Measurements from ENCODE around the gene CCM2.

CCM2 gene

DNA sequence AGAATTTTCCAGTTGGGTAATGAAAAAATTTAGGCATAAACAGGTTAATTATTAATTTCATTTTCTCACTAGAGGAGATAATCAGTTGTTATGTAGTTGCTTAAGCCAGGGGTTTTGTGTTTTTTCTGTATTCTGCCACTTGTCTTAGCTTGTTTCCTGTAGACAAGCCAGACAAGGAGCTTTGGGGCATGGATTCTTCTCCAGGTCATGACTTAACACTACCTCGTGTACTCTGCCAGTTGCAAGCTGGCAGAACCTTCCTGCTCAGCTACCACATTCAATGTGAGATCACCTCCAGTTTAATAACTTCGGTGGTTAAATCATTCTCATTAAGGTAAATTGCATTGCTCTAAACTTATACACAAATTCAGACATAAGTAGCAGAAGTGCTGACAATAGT, 1.8 kb downstream of the CCM2 start:
- ChIA-PET CTCF (interaction anchor here (0.7 to 10.4 kb wide), 11 partner anchors 9 to 134 kb away, joined by 3 to 204 read pairs (median 7); partner anchors contain the start of gene MYO1G), POLR2A (interaction anchor here (0.7 to 6.5 kb wide), 6 partner anchors 23 to 110 kb away, joined by 3 to 49 read pairs (median 6); partner anchors contain the start of genes MYO1G and TBRG4)
- H3K36me3 ChIP-seq (ENCODE audit: control insufficient read depth in 4 of 4, insufficient read depth in 4 of 4, low read length in 3 of 4) = peaks cover 0 to 9% (median 2%) of the 10 kb centered on the region in 4 experiments
- H3K27me3 ChIP-seq (replicated peaks in 2 of 5; ENCODE audit: control insufficient read depth in 4 of 5, insufficient read depth in 5 of 5, low read length in 4 of 5) = no peaks in the 10 kb centered on the region
- H3K4me3 ChIP-seq (ENCODE audit: control insufficient read depth in 1 of 7, extremely low read depth in 1 of 7, insufficient read depth in 4 of 7, low read depth in 2 of 7, low read length in 6 of 7) = peak overlapping the region in 3 of 7 experiments; percentile 12 to 88 (median 85)
- no peaks in the 10 kb centered on the region for H3K9me3 ChIP-seq (ENCODE audit: control extremely low read depth in 1 of 5, control insufficient read depth in 4 of 5, insufficient read depth in 2 of 5, low read depth in 1 of 5, low read length in 4 of 5)
- peak in 2 of 3 donors; percentile 35 to 45 for DNase-seq
- 0% methylated on average over 1 of the region's 2 CpGs for WGBS (ENCODE audit: insufficient coverage)
- H3K4me1 ChIP-seq (ENCODE audit: control extremely low read depth in 1 of 4, control insufficient read depth in 4 of 4, insufficient read depth in 4 of 4, low read length in 3 of 4) = peaks cover 24 to 46% (median 36%) of the 10 kb centered on the region in 4 experiments
- H3K27ac ChIP-seq (ENCODE audit: insufficient read depth in 1 of 2, low read depth in 1 of 2, low read length in 2 of 2, poor library complexity in 1 of 2, severe bottlenecking in 2 of 2) = peak overlapping the region; percentile 29 to 40

DNA sequence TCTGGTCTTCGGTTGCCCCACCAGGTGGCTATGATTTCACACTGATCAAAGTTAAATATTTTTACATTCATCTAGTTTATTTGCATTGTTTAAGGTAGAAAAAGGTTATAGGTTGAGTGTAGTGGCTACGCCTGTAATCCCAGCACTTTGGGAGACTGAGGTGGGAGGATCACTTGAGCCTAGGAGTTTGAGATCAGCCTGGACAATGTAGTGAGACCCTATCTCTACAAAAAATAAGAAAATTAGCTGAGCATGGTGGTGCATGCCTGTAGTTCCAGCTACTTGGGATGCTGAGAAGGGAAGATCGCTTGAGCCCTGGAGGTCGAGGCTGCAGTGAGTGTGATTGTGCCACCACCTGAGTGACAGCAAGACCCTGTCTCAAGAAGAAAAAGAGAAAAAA, 3.8 kb downstream of the CCM2 start:
- H3K9me3 ChIP-seq (ENCODE audit: control extremely low read depth in 1 of 5, control insufficient read depth in 4 of 5, insufficient read depth in 2 of 5, low read depth in 1 of 5, low read length in 4 of 5) = no peaks in the 10 kb centered on the region
- peaks cover 0 to 15% (median 4%) of the 10 kb centered on the region in 4 experiments for H3K36me3 ChIP-seq (ENCODE audit: control insufficient read depth in 4 of 4, insufficient read depth in 4 of 4, low read length in 3 of 4)
- WGBS (ENCODE audit: insufficient coverage) = 100% methylated on average over 1 of the region's 4 CpGs
- H3K27me3 ChIP-seq (replicated peaks in 2 of 5; ENCODE audit: control insufficient read depth in 4 of 5, insufficient read depth in 5 of 5, low read length in 4 of 5) = no peaks in the 10 kb centered on the region
- no peak overlapping the region for H3K27ac ChIP-seq (ENCODE audit: insufficient read depth in 1 of 2, low read depth in 1 of 2, low read length in 2 of 2, poor library complexity in 1 of 2, severe bottlenecking in 2 of 2)
- DNase-seq = no peak
- POLR2A ChIA-PET = interaction anchor here (0.6 to 6.5 kb wide), 2 partner anchors 25 to 51 kb away, joined by 3 to 49 read pairs; no protein-coding TSS in a partner anchor
- CTCF ChIA-PET = interaction anchor here (3.9 to 10.4 kb wide), 4 partner anchors 9 to 26 kb away, joined by 16 to 204 read pairs (median 32); partner anchors contain the start of gene MYO1G
- H3K4me1 ChIP-seq (ENCODE audit: control extremely low read depth in 1 of 4, control insufficient read depth in 4 of 4, insufficient read depth in 4 of 4, low read length in 3 of 4) = peaks cover 17 to 29% (median 24%) of the 10 kb centered on the region in 4 experiments
- no peak overlapping the region for H3K4me3 ChIP-seq (ENCODE audit: control insufficient read depth in 1 of 7, extremely low read depth in 1 of 7, insufficient read depth in 4 of 7, low read depth in 2 of 7, low read length in 6 of 7)

GRCh38 chr7:45007106-45007505, 7.1 kb downstream of the CCM2 start:
- DNase-seq = no peak
- POLR2A ChIA-PET = interaction anchor here (0.6 kb wide), 1 partner anchor 70 kb away, joined by 5 read pairs; no protein-coding TSS in a partner anchor
- Histone ChIP-seq H3K9me3 (ENCODE audit: control extremely low read depth in 1 of 5, control insufficient read depth in 4 of 5, insufficient read depth in 2 of 5, low read depth in 1 of 5, low read length in 4 of 5) (no peaks in the 10 kb centered on the region), H3K27me3 (replicated peaks in 2 of 5; ENCODE audit: control insufficient read depth in 4 of 5, insufficient read depth in 5 of 5, low read length in 4 of 5) (no peaks in the 10 kb centered on the region), H3K27ac (ENCODE audit: insufficient read depth in 1 of 2, low read depth in 1 of 2, low read length in 2 of 2, poor library complexity in 1 of 2, severe bottlenecking in 2 of 2) (no peak overlapping the region), H3K4me3 (ENCODE audit: control insufficient read depth in 1 of 7, extremely low read depth in 1 of 7, insufficient read depth in 4 of 7, low read depth in 2 of 7, low read length in 6 of 7) (no peak overlapping the region), H3K36me3 (ENCODE audit: control insufficient read depth in 4 of 4, insufficient read depth in 4 of 4, low read length in 3 of 4) (peaks cover 0 to 20% (median 4%) of the 10 kb centered on the region in 4 experiments), H3K4me1 (ENCODE audit: control extremely low read depth in 1 of 4, control insufficient read depth in 4 of 4, insufficient read depth in 4 of 4, low read length in 3 of 4) (peaks cover under 1 to 8% (median 6%) of the 10 kb centered on the region in 4 experiments)
- CTCF ChIA-PET = interaction anchor here (1.2 to 1.8 kb wide), 3 partner anchors 29 to 65 kb away, joined by 3 to 8 read pairs (median 4); no protein-coding TSS in a partner anchor
- 88% methylated on average over 1 of the region's 7 CpGs for WGBS (ENCODE audit: insufficient coverage)

DNA sequence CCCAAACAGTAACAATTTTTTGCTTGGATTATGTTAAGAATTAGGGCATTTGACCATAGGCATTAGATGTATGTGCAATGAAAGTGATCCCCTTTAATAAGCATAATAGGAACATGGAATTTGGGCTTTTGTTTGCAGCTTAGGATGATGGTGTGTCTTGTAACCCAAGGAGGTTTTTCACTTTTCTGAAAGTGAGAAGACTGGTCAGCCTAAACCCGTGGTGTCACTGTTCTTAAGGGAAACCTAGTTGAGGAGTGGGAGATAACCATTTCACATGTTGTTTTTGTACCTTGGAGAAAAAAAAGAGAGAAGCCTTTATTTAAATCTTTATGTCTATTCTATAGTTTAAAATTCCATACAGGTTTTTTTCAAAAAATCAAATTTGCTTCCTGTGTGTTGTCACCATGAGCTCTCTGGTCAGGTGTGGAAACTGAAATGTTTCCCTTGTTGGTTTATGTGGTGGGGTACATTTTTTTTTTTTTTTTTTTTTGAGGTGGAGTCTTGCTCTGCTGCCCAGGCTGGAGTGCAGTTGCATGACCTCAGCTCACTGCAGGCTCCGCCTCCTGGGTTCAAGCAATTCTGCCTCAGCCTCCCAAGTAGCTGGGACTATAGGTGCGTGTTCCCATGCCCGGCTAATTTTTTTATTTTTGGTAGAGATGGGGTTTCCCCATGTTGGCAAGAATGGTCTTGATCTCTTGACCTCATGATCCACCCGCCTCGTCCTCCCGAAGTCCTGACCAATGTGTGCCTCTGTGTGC, 7.7 kb downstream of the CCM2 start:
- no peak for DNase-seq
- POLR2A ChIA-PET = interaction anchor here (0.6 kb wide), 1 partner anchor 70 kb away, joined by 5 read pairs; no protein-coding TSS in a partner anchor
- H3K27ac ChIP-seq (ENCODE audit: insufficient read depth in 1 of 2, low read depth in 1 of 2, low read length in 2 of 2, poor library complexity in 1 of 2, severe bottlenecking in 2 of 2) = no peak overlapping the region
- no peaks in the 10 kb centered on the region for H3K27me3 ChIP-seq (replicated peaks in 2 of 5; ENCODE audit: control insufficient read depth in 4 of 5, insufficient read depth in 5 of 5, low read length in 4 of 5)
- H3K4me1 ChIP-seq (ENCODE audit: control extremely low read depth in 1 of 4, control insufficient read depth in 4 of 4, insufficient read depth in 4 of 4, low read length in 3 of 4) = peaks cover 0 to 7% (median under 1%) of the 10 kb centered on the region in 4 experiments
- H3K36me3 ChIP-seq (ENCODE audit: control insufficient read depth in 4 of 4, insufficient read depth in 4 of 4, low read length in 3 of 4) = peaks cover 0 to 24% (median 4%) of the 10 kb centered on the region in 4 experiments
- no peak overlapping the region for H3K4me3 ChIP-seq (ENCODE audit: control insufficient read depth in 1 of 7, extremely low read depth in 1 of 7, insufficient read depth in 4 of 7, low read depth in 2 of 7, low read length in 6 of 7)
- H3K9me3 ChIP-seq (ENCODE audit: control extremely low read depth in 1 of 5, control insufficient read depth in 4 of 5, insufficient read depth in 2 of 5, low read depth in 1 of 5, low read length in 4 of 5) = no peaks in the 10 kb centered on the region
- CTCF ChIA-PET = interaction anchor here (1.2 to 1.8 kb wide), 4 partner anchors 12 to 64 kb away, joined by 3 to 8 read pairs (median 4); no protein-coding TSS in a partner anchor
- 90% methylated on average over 6 of the region's 7 CpGs for WGBS (ENCODE audit: insufficient coverage)

DNA sequence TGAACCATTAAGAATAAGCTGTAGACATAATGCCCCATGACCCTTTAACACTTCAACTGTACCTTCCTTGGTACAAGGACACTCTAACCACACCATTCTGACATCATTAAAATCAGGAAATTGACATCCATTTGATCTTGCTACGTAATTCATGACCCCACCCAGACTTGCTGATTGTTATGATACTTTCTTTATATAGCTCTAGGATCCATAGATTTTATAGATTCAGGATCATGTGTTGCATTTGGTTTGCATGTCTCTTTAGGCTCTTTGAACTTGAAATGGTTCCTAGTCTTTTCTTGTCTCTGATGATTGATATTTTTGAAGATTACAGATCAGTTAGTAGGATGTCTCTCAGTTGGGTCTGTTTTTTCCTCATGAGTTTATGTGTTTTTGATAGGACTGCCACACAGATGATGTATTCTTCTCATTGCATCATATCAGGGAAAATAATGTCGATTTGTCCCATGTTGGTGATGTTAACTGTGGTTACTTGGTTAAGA, 13.5 kb downstream of the CCM2 start:
- no peak overlapping the region for H3K27ac ChIP-seq (ENCODE audit: insufficient read depth in 1 of 2, low read depth in 1 of 2, low read length in 2 of 2, poor library complexity in 1 of 2, severe bottlenecking in 2 of 2)
- no CpG with 5 or more reads among the region's 2 CpGs for WGBS (ENCODE audit: insufficient coverage)
- POLR2A ChIA-PET = no interaction called here

DNA sequence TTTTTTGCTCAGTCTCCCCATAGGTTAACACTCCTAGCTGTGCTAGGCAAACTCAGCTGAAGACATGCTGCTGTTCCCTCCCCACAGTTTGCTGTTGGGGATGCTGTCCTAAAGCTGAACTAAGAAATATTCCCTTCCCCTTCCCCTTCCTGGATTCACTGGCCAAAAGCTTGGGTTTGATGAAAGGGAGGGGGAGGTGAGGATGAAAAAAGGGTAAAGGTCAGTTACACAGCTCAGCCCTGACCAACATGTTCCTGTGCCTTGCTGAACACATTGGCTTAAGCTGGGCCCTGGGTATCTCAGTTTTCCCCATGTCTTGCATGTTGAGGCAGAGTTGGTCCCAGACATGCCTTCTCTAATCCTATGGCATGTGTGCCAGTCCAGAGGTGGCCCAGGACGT, 15.3 kb downstream of the CCM2 start:
- ChIA-PET CTCF (interaction anchor here (0.9 to 6.1 kb wide), 7 partner anchors 8 to 55 kb away, joined by 3 to 36 read pairs (median 4); no protein-coding TSS in a partner anchor), POLR2A (interaction anchor here (1.3 kb wide), 1 partner anchor 12 kb away, joined by 3 read pairs; no protein-coding TSS in a partner anchor)
- Histone ChIP-seq H3K4me1 (ENCODE audit: control extremely low read depth in 1 of 4, control insufficient read depth in 4 of 4, insufficient read depth in 4 of 4, low read length in 3 of 4) (peaks cover 0 to 3% (median 1%) of the 10 kb centered on the region in 4 experiments), H3K27me3 (replicated peaks in 2 of 5; ENCODE audit: control insufficient read depth in 4 of 5, insufficient read depth in 5 of 5, low read length in 4 of 5) (no peaks in the 10 kb centered on the region), H3K9me3 (ENCODE audit: control extremely low read depth in 1 of 5, control insufficient read depth in 4 of 5, insufficient read depth in 2 of 5, low read depth in 1 of 5, low read length in 4 of 5) (peaks cover 0 to 5% (median 0%) of the 10 kb centered on the region in 5 experiments), H3K27ac (ENCODE audit: insufficient read depth in 1 of 2, low read depth in 1 of 2, low read length in 2 of 2, poor library complexity in 1 of 2, severe bottlenecking in 2 of 2) (peak overlapping the region in 1 of 2 experiments; percentile 7), H3K4me3 (ENCODE audit: control insufficient read depth in 1 of 7, extremely low read depth in 1 of 7, insufficient read depth in 4 of 7, low read depth in 2 of 7, low read length in 6 of 7) (no peak overlapping the region), H3K36me3 (ENCODE audit: control insufficient read depth in 4 of 4, insufficient read depth in 4 of 4, low read length in 3 of 4) (peaks cover 2 to 23% (median 9%) of the 10 kb centered on the region in 4 experiments)
- 88% methylated on average over 1 of the region's 1 CpG for WGBS (ENCODE audit: insufficient coverage)
- DNase-seq = no peak

More for the DNA sequence above, 13.5 kb downstream of the CCM2 start:
- H3K27me3 ChIP-seq (replicated peaks in 2 of 5; ENCODE audit: control insufficient read depth in 4 of 5, insufficient read depth in 5 of 5, low read length in 4 of 5) = no peaks in the 10 kb centered on the region
- H3K9me3 ChIP-seq (ENCODE audit: control extremely low read depth in 1 of 5, control insufficient read depth in 4 of 5, insufficient read depth in 2 of 5, low read depth in 1 of 5, low read length in 4 of 5) = peaks cover 0 to 5% (median 0%) of the 10 kb centered on the region in 5 experiments
- CTCF ChIA-PET = interaction anchor here (0.8 to 6.1 kb wide), 7 partner anchors 9 to 40 kb away, joined by 3 to 36 read pairs (median 4); no protein-coding TSS in a partner anchor
- peaks cover 0 to 2% (median 0%) of the 10 kb centered on the region in 4 experiments for H3K4me1 ChIP-seq (ENCODE audit: control extremely low read depth in 1 of 4, control insufficient read depth in 4 of 4, insufficient read depth in 4 of 4, low read length in 3 of 4)
- no peak overlapping the region for H3K4me3 ChIP-seq (ENCODE audit: control insufficient read depth in 1 of 7, extremely low read depth in 1 of 7, insufficient read depth in 4 of 7, low read depth in 2 of 7, low read length in 6 of 7)
- peaks cover 2 to 27% (median 7%) of the 10 kb centered on the region in 4 experiments for H3K36me3 ChIP-seq (ENCODE audit: control insufficient read depth in 4 of 4, insufficient read depth in 4 of 4, low read length in 3 of 4)
- no peak for DNase-seq

Data from common myeloid progenitor, CD34-positive (primary cell).